Measurements from ENCODE around the gene GID8.

DNA sequence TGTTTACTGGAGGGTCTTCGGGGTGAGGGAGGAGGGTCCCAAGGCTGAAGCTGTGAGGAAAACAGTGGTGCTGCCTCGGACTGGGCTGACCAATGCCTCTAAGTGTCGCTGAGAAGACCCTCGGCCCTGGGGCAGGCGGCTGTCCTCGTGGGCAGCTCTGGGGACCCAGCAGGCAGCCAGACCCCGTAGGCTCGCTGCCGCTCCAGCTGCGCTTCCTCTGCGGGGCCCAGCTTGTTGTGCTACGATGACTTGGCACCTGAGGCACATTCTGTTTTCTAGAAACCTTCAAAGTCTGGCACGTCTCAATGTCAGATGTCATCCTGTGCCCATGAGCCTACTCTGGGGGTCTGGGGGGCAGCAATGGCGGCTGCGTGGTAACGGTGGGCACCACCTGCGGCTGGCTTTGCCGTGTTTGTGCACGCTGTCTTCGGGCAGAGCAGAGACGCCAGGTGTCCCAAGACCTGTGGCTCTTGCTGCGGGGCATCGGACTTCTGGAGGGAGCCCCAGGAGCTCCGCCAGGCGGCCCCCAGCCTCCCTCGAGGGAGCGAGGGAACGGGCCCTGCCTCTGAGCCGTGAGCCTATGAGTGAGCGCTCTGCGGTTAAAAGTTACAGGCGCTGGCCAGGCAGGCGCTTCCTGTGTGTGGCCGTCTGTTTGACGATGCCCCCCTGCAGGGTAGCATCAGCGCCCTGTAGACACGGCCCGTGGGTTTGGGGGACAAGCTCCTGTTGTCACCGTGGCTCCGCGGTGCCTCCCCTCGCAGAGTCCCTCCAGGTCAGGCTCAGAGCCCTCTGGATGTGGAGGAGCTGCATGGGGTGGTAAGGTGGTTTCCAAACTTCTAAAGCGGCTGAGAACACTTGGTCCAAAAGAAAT is 21.4 kb downstream of the GID8 start:
- TF ChIP-seq CTCF (IDR thresholded peaks at IDR 0.05), result no peak
- TF ChIP-seq POLR2A (IDR thresholded peaks at IDR 0.05), result no peak
